Endothelial cell of hepatic sinusoid (primary cell): ENCODE data around the gene GIN1.

Experiments
- in situ Hi-C: cut with HindIII; loops from 2 replicates; pipeline ENCODE4 v1.10.0; 2017; ENCODE audit warnings: low sequenced_read_pairs

Gene GIN1

DNA sequence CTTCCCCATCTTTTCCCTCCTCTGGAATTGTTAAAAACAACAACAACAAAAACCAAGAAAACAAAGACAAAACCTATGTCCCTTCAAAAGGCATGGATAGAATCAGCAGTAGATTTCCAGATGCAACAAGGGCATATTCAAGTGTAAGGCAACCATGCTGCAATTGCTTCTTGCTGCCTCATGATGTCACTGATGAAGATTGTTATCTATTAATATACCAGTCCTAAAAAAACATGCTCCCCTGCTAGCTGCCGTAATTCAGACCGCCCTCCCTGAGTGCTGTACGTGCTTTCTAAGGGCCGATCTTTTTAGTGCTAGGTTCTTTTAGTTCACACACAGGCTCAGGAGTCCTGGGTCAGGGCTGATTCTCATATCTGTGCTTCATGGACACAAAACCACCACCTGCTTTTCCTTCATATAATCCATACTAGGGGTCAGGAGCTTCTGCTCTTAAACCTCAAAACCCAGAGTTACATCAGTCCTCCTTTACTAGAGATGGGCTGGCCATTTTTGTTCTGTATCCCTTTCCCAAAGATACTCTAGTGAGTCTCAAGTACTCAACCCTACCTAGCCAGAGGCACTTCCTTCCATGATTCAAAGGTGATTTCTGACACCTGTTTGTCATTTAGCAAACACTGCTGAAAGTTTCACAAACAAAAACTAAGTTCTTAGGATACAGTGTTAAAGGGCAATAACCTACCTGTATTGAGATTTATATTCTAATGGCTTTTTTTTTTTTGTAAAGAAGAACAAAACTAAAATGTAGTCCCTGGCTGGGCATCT lies 82.1 kb downstream of the GIN1 start:
- in situ Hi-C loops, result no loop called here

DNA sequence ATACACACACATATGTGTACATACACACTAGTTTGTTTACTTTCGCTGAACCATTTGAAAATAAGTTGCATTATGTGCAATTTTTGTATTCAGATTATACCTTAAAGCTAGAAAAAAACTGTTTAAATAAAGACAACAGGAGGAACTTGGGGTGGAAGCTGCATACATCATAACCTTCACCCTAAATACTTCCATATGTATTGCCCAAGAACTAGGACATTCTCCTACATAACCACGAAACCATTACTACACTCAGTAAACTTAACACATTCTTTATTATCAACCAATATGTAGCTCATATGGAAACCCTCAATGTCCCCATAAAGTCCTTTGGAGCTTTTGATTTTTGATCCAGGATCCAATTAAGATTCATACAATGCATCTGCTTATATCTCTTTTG lies 83.3 kb downstream of the GIN1 start:
- in situ Hi-C loops, result no loop called here
